ENCODE data around the gene NPIPA1.
"Not testable (repeated sequence)": the region's sequence is repeated elsewhere in the genome, so short reads cannot be mapped to it uniquely, and the experiment has no call there.

NPIPA1 gene

DNA sequence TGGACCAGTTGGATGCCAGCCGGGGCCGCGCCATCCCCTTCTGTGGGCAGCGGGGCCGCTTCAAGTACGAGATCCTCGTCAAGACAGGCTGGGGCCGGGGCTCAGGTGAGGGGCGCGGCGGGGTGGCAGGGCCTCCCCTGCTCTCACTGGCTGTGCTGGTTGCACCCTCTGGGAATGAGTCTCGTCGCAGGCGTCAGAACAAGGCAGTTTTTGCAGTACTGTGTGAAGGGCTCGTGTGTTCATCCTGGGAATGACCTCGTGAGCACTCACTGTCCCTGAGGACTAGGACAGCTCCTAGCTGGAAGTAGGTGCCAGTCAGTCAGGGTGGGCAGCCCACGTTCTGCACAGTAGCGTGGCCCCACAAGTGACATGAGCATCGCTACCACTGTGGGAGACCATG lies 6.3 kb upstream of the NPIPA1 start:
- DNase-seq, result not testable (repeated sequence)

DNA sequence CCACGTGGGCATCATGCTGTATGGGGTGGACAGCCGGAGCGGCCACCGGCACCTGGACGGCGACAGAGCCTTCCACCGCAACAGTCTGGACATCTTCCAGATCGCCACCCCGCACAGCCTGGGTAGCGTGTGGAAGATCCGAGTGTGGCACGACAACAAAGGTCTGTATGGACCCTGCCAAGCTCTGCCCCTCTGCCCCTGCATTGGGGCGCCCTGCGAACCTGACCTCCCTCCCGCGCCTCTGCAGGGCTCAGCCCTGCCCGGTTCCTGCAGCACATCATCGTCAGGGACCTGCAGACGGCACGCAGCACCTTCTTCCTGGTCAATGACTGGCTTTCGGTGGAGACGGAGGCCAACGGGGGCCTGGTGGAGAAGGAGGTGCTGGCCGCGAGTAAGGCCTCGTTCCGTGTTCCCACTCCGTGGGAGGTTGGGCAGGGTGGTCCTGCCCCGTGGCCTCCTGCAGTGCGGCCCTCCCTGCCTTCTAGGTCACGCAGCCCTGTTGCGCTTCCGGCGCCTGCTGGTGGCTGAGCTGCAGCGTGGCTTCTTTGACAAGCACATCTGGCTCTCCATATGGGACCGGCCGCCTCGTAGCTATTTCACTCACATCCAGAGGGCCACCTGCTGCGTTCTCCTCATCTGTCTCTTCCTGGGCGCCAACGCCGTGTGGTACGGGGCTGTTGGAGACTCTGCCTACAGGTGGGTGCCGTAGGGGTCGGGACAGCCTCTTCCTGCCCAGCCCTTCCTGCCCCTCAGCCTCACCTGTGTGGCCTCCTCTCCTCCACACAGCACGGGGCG lies 4.5 kb upstream of the NPIPA1 start:
- not testable (repeated sequence) for DNase-seq

DNA sequence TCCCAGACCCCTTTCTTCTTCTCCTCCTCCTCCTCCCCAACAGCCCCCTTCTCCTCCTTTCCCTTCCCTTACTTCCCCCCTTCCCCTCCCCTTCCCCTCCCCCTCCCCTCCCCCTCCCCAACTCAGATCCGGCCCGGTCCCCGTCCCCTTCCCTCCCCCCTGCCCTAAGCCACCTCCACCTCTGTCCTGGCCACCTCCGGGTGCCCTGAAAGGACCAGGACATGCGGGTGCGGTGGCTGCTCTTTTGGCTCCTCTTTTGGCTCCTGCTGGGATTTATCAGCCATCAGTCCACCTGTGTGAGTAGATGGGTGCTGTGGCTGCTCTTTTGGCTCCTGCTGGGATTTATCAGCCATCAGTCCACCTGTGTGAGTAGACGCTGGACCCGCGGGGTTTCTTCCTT lies 751 bp downstream of the NPIPA1 start:
- not testable (repeated sequence) for DNase-seq

DNA sequence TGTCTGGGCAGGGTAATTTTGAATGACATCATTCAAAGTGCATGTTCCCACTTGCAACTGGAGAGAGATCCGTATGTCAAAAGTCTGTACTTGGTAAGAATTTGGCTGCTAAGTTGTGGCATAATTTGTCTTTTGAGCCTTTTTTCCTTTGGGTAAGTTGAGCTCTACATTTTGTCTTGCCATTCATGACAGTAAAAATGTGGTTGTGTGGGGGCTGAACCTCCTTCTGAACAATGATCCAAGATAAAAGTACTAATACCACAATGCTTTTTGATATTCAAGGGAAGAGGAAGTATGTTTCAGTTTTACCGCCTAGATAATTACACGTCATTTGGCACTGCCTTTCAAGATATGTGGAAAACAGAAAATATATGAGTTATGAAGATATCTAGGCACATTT lies 5.4 kb downstream of the NPIPA1 start:
- DNase-seq, result not testable (repeated sequence)

DNA sequence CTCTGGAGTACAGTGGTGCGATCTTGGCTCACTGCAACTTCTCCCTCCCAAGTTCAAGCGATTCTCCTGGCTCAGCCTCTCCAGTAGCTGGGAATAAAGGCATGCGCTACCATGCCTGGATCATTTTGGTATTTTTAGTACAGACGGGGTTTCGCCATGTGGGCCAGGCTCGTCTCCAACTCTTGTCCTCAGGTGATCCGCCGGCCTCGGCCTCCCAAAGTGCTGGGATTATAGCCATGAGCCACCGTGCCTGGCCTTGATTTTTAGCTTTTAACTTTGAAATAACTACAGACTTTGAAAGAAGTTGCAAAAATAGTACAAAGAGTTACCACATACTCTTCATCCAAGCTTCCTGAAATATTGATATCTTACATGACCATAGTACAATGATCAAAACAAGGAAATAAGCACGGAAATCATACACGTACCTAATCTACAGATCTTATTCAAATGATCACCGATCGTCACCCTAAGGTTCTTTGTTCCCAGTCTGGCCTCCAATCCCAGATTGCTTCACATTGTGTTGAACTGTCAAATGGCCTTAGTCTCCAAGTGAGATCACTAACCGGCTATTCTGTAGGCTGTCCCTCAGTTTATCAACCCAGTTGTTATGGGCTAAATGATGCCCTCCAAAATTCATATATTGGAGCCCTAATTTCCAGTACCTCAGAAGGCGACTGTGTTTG lies 18.4 kb downstream of the NPIPA1 start:
- DNase-seq, result no peak

DNA sequence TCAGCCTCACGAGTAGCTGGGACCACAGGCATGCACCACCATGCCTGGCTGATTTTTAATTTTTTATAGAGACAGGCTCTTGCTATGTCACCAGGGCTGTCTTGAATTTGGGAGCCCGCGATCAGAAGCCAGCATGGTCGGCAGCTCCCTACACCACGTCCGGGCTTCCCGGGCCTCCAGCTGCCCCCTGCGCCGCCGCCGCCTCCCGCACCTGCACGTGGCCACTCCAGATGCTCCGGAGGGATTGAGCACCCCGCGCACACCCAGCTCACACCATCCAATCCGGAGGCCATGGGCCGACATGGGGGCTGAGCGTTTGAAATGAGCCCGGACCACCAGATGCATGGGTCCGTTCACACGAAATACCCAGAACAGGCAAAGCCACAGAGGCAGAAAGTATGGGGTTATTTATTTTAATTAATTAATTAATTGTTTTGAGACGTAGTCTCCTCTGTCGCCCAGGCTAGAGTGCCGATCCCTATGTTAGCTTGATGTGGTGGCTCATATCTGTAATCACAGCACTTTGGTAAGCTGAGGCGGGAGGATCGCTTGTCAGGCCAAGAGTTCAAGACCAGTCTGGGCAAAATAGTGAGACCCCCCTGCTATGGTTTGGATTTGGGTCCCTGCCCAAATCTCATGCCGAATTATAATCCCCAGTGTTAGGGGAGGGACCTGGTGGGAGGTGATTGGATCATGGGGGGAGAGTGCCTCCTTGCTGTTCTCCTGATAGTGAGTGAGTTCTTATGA lies 20.5 kb downstream of the NPIPA1 start:
- no peak for DNase-seq

DNA sequence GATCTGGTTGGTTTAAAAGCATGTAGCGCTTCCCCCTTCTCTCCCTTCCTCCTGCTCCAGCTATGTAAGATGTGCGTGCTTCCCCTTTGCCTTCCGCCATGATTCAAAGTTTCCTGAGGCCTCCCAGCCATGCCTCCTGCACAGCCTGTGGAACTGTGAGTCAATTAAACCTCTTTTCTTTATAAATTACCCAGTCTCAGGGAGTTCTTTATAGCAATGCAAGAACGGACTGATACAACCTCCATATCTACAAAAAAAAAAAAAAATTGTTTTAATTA lies 21.0 kb downstream of the NPIPA1 start:
- no peak for DNase-seq

DNA sequence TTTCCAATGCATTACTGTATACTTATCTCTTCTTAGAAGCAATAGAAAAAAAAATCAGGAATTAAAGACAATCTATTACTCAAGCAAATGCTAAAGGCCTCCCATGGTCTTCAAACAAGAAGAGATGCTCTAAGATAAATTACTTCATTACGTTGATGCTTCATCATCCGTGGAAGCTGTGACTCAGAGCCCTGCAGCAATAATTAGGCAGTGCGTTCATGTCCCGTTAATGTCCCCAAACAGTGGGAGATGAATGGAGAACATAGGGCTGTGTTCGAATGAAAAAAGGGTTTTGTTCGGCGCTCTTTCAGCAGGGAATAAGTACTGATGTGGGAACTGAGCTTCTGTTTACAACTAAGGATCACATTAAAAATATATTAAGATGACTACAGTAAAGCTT lies 21.7 kb downstream of the NPIPA1 start:
- no peak for DNase-seq

DNA sequence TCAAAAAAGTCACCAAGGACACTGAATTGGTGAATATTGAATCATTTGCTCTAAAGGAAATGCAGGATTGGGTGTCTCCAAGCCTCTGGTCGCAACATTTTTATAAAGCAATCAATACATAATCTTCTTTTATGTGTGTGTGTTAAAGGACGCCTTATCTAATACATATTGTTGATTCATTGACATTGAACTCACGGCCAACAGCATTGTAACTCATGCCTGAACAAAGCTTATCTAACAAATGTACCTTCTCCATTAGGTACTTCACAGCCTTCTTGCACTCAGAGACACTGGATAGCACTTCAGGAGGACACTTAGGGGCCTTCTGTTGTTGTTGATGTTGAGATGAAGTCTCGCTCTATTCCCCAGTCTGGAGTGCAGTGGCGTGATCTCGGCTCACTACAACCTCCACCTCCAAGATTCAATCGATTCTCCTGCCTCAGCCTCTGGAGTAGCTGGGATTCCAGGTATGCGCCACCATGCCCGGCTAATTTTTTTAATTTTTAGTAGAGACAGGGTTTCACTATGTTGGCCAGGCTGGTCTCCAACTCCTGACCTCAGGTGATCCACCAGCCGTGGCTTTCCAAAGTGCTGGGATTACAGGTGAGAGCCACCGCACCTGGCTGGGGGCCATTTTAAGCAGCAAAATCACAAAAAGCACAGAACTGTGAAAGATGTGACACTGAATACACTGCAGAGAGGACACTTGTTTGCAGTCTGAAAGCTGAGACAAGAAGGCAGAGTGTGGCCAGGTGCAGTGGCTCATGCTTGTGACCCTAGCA lies 24.4 kb downstream of the NPIPA1 start:
- DNase-seq, result no peak

DNA sequence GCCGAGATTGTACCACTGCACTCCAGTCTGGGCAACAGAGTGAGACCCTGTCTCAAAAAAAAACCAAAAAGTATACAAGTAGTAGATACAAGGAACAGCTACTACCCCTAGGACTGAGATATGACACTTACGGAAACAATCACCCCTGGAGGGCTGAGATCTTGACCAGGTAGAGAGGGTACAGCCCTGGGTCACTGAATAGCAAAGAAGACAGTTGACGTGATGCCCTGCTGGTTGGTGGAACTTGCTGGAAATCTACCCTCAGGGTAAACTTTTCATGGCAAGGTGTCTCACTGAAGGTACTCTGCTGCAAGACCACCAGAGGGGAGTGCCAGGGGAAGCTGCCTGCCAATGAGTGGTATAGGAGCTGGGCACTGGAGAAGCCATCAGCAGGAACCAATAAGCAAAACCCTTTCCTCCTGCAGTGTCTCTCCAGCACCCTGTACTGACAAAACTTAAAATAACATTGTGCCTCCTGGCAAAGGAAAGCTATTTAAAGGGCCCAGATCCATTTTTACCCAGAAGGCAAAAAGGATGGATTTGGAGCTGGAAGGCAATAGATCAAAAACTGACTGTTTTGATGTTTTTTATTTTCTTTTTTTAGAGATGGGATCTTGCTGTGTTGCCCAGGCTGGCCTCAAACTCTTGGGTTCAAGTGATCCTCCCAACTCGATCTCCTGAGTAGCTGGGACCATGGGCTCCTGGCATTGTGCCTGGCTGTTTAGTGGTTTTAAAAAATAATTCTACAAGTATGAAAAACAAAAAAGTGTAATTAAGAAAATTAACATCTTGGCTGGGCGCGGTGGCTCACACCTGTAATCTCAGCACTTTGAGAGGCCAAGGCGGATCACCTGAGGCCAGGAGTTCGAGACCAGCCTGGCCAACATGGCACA lies 26.3 kb downstream of the NPIPA1 start:
- DNase-seq, result no peak

DNA sequence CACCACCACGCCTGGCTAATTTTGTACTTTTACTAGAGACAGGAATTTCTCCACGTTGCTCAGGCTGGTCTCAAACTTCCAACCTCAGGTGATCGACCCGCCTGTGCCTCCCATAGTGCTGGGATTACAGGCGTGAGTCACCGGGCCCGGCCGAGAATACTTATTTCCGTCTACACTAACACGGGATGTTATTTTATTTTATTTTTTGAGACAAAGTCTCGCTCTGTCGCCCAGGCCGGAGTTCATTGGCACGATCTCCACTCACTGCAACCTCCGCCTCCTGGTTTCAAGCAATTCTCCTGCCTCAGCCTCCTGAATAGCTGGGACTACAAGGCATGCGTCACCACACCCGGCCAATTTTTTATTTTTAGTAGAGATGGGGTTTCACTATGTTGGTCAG lies 28.1 kb downstream of the NPIPA1 start:
- no peak for DNase-seq

DNA sequence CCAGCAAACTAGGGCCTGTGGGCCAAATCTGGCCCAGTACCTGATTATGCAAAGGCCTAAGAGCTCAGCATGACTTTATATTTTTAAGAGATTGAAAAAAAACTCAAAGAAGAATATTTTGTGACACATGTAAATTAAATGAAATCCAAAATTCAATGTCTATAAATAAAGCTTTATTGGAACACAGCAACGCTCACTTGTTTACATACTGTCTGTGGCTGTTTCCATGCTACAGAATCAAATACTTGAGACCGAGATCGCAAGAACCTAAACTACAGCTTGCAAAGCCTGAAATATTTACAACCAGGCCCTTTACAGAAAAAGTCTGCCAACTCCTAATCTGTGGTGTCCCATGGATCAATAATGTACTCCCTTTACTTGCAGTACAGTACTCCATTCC lies 32.6 kb downstream of the NPIPA1 start:
- not testable (repeated sequence) for DNase-seq

DNA sequence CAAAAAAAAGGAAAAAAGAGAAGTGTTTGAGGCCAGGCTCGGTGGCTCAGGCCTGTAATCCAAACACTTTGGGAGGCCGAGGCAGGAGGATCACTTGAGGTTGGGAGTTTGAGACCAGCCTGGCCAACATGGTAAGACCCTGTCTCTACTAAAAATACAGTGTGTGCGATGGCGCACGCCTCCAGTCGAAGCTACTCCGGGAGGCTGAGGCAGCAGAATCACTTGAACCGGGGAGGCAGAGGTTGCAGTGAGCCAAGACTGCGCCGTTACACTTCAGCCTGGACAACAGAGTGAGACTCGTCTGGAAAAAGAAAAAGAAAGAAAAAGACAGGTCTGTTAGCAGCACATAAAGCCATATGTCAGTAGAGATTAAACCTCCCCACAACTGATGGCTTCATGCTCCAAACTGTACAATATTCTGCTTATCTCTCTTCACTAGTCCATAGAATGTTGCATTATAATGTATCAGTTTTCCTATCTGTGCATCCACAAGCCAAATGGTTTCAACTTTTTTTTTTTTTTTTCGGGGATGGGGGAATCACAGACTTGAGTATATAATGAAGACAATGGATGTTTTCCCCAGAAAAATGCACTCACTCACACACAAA lies 34.5 kb downstream of the NPIPA1 start:
- DNase-seq, result not testable (repeated sequence)

DNA sequence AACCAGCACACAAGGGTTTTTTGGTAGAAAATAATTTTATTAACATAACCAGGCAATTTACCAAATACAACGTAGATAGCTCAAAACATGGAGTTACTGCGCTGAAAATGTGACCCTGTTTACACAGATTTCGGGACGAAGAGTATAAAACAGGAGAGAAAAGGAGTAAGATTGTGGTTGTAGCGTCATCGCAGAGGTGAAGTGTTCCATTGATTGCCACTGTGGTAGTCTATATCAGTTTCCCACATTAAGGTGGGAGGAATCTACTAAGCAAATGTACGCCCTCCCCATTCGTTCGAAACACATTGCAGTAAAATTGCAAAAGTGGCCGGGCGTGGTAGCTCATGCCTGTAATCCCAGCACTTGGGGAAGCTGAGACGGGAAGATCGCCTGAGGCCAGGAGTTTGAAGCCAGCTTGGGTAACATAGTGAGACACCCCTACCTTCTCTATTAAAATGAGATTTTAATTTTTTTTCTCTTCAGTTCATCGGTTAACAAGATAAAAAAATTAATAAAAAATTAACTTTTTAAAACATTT lies 36.6 kb downstream of the NPIPA1 start:
- not testable (repeated sequence) for DNase-seq

DNA sequence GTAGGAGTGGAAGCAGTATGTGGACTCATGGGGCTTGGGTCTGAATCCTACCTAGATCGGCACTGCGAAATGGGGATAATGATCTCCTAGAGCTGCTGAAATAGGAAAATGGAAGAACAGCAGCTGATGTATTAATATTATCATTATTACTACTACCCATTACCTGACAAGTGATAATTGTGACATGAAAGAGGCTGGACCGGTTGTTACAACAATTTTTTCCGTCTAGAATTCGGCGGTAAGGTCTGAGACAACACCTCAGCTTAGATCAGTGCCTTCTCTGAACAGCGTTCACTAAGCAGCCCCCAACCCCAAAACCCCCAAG lies 37.0 kb downstream of the NPIPA1 start:
- not testable (repeated sequence) for DNase-seq

DNA sequence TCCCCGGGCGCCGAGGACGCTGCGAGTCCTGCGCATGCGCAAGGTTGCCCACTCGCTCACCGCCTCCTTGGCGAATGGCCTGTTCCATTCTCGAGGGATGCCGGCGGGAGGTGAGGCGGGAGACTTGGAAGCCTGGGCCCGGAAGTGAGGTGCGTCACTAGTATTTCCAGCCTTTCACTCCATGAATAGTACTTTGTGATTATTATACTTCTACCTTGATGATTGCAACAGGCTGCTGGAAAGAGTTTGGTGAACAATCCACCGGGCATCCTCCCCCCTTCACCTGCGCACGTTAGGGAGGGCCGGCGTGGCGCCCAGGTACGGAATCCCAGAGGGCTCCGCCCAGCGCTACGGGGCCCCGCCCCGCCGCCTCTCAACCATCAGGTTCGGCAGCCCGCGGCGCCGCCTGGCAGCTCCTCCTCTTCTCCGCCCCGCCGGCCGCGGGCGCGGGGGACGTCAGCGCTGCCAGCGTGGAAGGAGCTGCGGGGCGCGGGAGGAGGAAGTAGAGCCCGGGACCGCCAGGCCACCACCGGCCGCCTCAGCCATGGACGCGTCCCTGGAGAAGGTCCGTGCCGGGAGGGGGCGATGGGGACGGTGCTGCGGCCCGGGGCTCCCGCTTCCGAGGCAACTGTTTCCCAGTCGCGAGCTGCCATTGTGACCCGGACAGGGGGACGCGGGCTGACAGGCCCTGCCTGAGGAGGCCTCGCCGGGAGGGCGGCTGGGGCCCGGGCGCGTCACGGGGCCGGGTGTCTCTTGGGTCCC lies 37.6 kb downstream of the NPIPA1 start, which contains the start of gene PDXDC1:
Gene PDXDC1, plus strand, starts transcription at position 371 of the 762 bp plus-strand sequence. Its CDS starts 174 bp downstream, at position 545.
- peak; percentile 98 for DNase-seq

DNA sequence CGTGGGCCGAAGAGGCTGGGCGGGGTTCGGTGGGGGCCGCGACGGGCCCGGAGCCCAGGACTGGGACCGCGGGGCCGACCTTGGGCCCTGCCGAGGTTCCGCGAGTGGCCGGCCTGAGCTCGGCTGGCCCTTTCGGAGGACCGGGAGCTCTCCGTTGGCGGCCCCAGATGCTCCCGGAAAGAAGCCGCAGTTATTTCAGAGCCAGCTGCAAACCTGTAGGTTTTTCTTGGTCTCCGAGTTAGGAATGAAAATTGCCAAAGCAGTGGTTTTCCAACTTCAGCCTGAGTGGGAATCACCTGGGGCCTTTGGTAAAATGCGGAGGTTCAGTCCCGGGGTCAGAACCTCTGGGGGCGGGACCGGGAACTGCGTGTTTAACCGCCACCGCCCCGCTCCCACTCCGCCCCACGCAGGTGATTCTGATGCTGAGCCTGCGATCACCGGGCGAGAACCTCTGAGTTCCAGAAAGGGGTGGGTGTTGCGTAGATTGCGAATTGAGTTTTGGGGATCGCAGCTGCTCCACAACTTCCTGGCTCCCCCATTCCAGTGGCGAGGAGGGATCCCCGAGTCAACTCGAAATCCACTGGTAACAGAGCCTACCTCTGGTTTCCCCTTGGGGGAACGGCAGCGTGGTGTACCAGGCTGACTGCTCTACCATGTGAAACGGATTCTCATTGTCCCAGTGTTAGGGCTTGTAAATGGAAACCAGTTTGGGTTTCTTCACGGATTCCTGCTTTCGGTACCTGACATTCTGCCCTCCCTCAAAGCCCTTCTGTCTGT lies 38.4 kb downstream of the NPIPA1 start:
- peak; percentile 31 for DNase-seq

DNA sequence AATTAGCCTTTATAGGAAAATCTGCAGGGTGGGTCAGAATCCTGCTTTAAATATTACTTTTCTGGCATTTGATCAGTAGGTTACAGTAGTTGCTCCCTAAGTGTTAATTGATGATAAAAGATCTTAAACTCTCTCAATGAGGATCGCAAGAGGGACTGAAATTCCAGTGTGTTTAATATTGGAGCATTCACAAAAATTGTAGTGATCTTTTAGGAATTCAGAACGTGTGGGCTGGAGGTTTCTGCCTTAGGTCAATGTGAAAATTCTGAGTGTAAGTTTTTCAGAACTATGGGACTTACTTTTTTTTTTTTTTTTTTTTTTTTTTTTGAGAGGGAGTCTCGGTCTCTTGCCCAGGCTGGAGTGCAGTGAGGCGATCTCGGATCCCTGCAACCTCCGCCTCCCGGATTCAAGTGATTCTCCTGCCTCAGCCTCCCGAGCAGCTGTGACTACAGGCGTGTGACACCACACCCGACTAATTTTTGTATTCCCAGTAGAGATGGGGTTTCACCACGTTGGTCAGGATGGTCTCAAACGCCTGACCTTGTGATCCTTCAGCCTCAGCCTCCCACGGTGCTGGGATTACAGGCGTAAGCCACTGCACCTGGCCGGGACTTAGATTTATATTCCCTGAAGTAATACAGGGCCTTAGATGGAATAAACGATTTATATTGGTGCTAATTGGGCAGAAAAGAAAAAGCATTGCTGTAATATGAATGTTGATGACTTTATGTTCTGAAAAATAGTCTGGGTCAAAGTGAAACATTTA lies 39.9 kb downstream of the NPIPA1 start:
- not testable (repeated sequence) for DNase-seq

DNA sequence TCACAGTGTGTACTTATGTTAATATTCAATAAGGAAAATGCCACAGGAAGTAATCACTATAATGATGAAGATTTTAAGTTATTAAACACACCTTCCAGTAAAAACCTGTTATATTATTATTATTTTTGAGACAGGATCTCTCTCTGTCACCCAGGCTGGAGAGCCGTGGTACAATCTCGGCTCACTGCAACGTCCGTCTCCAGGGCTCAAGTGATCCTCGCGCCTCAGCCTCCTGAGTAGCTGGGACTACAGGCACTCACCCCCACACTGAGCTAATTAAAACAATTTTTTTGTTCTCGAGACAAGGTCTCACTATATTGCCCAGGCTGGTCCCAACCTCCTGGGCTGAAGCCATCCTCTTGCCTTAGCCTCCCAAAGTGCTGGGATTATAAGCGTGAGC lies 41.0 kb downstream of the NPIPA1 start:
- not testable (repeated sequence) for DNase-seq
